Measurements from ENCODE around the gene GBX2. TPM values are rescaled to one million over a fixed set of nuclear protein-coding genes. Genes with fewer than 3 reads are reported as not detected.

GBX2 gene
- total RNA-seq, 1 experiment from 2014 or later: 0.31 TPM

GRCh38 chr2:236163471-236164200 lies 4.5 kb downstream of the GBX2 start:
- H2BK15ac ChIP-seq (ENCODE audit: low read depth, low read length): no peak overlapping the region
- no peaks in the 10 kb centered on the region for H3K79me1 ChIP-seq (ENCODE audit: insufficient read depth, low read depth, low read length, poor library complexity, severe bottlenecking)
- no peak overlapping the region for H3K27ac ChIP-seq (ENCODE audit: insufficient read length, low read depth, low read length)
- TF ChIP-seq CTCF (conservative IDR thresholded peaks at IDR 0.05): no peak
- no peak overlapping the region for H3K9ac ChIP-seq (ENCODE audit: extremely low read depth, insufficient read length, low read length)
- H3K4me1 ChIP-seq (ENCODE audit: insufficient read depth, low read length): peaks cover 4% of the 10 kb centered on the region; the same call in 1 of the 2 replicates
- Mint-ChIP-seq H3K27me3 (ENCODE audit: low read depth) (peaks cover 92% of the 10 kb centered on the region), H3K4me1 (peaks cover 41 to 47% of the 10 kb centered on the region in 2 experiments), H3K36me3 (ENCODE audit: insufficient read depth in 1 of 3, low read depth in 3 of 3) (peaks cover 0 to 2% (median 0%) of the 10 kb centered on the region in 3 experiments; a peak in 2 of 7 replicates), H3K9me3 (peaks cover 0 to 3% of the 10 kb centered on the region in 2 experiments; a peak in 2 of 5 replicates), H3K4me3 (peak overlapping the region; percentile 29 to 69; a peak in 2 of 5 replicates), H3K27ac (no peak overlapping the region)
- no peak overlapping the region for H3K4ac ChIP-seq (ENCODE audit: low read depth, low read length)
- no peak overlapping the region for H4K8ac ChIP-seq (replicated peaks; ENCODE audit: insufficient read length, low read depth, low read length)
- H4K91ac ChIP-seq (ENCODE audit: insufficient read length, low read depth, low read length): no peak overlapping the region
- no peak overlapping the region for H2AFZ ChIP-seq (ENCODE audit: low read length)
- no peak overlapping the region for H2AK5ac ChIP-seq (ENCODE audit: insufficient read length, low read length)
- no CpG with 5 or more reads among the region's 59 CpGs for WGBS (ENCODE audit: extremely low coverage, insufficient read length, low lambda C conversion rate)
- no peak overlapping the region for H4K5ac ChIP-seq (ENCODE audit: insufficient read length, low read depth, low read length)
- no peaks in the 10 kb centered on the region for H4K20me1 ChIP-seq (ENCODE audit: control insufficient read depth, insufficient read depth, insufficient read length)
- H2BK120ac ChIP-seq (ENCODE audit: low read depth, low read length, poor library complexity, severe bottlenecking): no peak overlapping the region
- H3K79me2 ChIP-seq (ENCODE audit: insufficient read depth, low read length): no peaks in the 10 kb centered on the region
- peaks cover 68% of the 10 kb centered on the region for H3K27me3 ChIP-seq (ENCODE audit: insufficient read depth, low read length)
- no peak overlapping the region for H2BK12ac ChIP-seq (ENCODE audit: insufficient read length, low read depth, low read length)
- no peak overlapping the region for H3K14ac ChIP-seq (ENCODE audit: insufficient read depth, low read length)
- no peak for DNase-seq
- no peak overlapping the region for H3K23ac ChIP-seq (ENCODE audit: insufficient read length, low read depth, low read length)
- H3K4me2 ChIP-seq (ENCODE audit: insufficient read depth, insufficient read length, low read length): peak overlapping the region; percentile 56
- no peak overlapping the region for H2BK5ac ChIP-seq (ENCODE audit: insufficient read length, low read length)
- peaks cover 21% of the 10 kb centered on the region for H3K23me2 ChIP-seq (ENCODE audit: insufficient read length, low read depth, low read length, poor library complexity, severe bottlenecking)
- H3K9me3 ChIP-seq (ENCODE audit: control insufficient read depth, low read depth, low read length): no peaks in the 10 kb centered on the region
- no peak overlapping the region for H3T11ph ChIP-seq (ENCODE audit: low read length)
- H3K18ac ChIP-seq (ENCODE audit: insufficient read length, low read depth, low read length): no peak overlapping the region
- no peak overlapping the region for H2BK20ac ChIP-seq (ENCODE audit: low read depth, low read length, poor library complexity, severe bottlenecking)
- no peak overlapping the region for H3K56ac ChIP-seq (ENCODE audit: insufficient read length, low read depth, low read length)
